Activated naive CD4-positive, alpha-beta T cell treated with anti-CD3 and anti-CD28 coated beads, Interleukin-2, amount 50 U/mL, for 72 hours (primary cell): ENCODE data around the gene CLK4. TPM values are rescaled to one million over a fixed set of nuclear protein-coding genes. Genes with fewer than 3 reads are reported as not detected.

ENCODE experiments used
- ATAC-seq, 2 donors: fragments of 150-1000 bp; cut with Tn5 transposase; 2 replicates each; pipeline ENCODE4 v1.10.0; 2021; ENCODE audit warnings: mild to moderate bottlenecking in 2 of 2, moderate library complexity in 2 of 2
- DNase-seq, 2 donors: peaks; one replicate each; pipeline ENCODE4 v3.0.0; 2021 to 2022; ENCODE audit warnings: low spot score in 2 of 2
- H3K27ac Mint-ChIP-seq, 2 donors: one replicate each; pipeline ENCODE4 v1.8.0; 2022; ENCODE audit warnings: mild to moderate bottlenecking in 2 of 2, mixed read lengths in 2 of 2
- H3K36me3 Mint-ChIP-seq, 2 donors: one replicate each; pipeline ENCODE4 v1.8.0; 2022; ENCODE audit warnings: mixed read lengths in 2 of 2
- H3K9me3 Mint-ChIP-seq, 2 donors: one replicate each; pipeline ENCODE4 v1.8.0; 2022; ENCODE audit warnings: mixed read lengths in 2 of 2
- total RNA-seq, 2 donors: library from RNA; stranded (reverse); gene quantifications; one replicate each; pipeline ENCODE4 v1.2.3, GENCODE V29; 2022

The CLK4 gene
- total RNA-seq, 2 donors from 2014 or later, result 24.4 to 37.8 TPM

DNA sequence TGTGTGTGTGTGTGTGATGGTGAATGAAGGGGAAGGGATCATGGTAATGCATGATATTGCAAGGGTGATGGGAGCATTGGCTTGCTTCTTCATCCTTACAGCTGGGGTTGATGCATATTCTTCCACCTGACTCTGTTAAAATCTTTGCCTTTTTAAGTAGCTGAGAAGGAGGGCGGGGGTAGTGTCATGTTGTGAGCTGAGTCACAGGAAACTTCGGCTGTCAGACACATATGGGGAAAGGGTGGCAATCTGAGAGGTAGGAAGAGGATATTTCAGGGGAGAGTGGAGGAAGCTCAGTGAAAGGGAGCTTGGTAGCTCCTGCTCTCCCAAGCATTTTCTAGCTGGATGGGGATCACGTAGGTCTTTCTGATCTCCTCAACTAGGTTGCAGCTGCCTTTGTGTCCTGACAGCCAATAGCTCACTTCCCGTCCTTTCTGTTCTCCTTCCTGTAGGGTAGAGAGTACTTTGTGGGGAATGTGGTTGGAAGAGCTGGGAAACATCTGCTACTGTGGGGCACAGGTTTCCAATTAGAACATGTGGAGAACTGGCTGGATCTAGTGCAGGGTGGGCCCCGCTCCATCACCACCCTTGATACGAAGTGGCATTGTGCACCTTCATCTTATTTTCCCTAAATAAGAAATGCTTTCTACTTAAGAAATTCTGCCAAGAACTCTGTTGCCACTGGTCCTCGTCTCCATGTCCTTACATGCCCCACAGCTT, 18.1 kb upstream of the CLK4 start:
- H3K9me3 Mint-ChIP-seq, result peaks cover 8 to 11% of the 10 kb centered on the region in 2 donors
- H3K36me3 Mint-ChIP-seq, result peaks cover 0 to 9% of the 10 kb centered on the region in 2 donors
- no peak overlapping the region for H3K27ac Mint-ChIP-seq
- DNase-seq, result no peak
- no peak for ATAC-seq

- DNase-seq, result no peak
- ATAC-seq, result no peak
- Mint-ChIP-seq H3K27ac (no peak overlapping the region), H3K9me3 (no peaks in the 10 kb centered on the region), H3K36me3 (no peaks in the 10 kb centered on the region)
Measured at GRCh38 chr5:178642351-178642909, 15.6 kb upstream of the CLK4 start.

- no peak for DNase-seq
Measured at GRCh38 chr5:178641711-178642110, 14.9 kb upstream of the CLK4 start.

DNA sequence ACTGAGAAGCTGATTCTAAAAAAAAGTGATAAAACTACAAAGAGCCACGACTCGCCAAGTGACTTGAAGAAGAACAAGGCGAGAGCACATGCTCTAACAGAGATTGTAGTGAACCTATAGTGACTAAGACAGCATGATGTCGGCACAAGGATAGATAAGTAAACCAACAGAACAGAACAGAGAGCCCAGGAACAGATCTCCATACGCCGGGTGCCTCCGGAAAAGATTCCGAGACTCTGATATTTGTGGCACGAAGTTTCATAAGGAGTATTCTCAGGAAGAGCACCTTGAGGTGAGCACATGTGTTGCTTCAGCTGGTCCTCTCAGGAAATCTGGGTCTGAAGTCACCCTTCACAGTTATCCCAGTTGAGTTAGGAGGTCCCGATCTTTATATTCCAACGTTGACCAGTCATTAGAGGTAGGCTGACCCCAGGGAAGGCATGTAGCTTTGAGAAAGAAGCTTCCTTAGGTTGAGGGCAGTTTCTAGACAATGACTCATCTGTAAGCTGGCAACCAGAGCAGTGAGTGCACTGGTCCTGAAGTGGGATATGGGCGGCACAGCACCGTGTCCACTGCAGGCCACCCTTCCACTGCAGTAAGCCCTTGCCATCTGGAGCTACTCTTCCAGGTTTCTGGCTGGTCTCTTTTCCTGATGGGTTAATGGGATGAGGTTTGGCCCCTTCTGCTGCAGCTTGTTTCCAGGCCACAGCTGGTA, 13.6 kb upstream of the CLK4 start:
- DNase-seq, result no peak
- no peak for ATAC-seq
- Mint-ChIP-seq H3K27ac (no peak overlapping the region), H3K9me3 (no peaks in the 10 kb centered on the region), H3K36me3 (no peaks in the 10 kb centered on the region)

More at GRCh38 chr5:178641711-178642110, 14.9 kb upstream of the CLK4 start:
- H3K27ac Mint-ChIP-seq, result no peak overlapping the region
- ATAC-seq, result no peak
- H3K36me3 Mint-ChIP-seq, result no peaks in the 10 kb centered on the region
- no peaks in the 10 kb centered on the region for H3K9me3 Mint-ChIP-seq

- Mint-ChIP-seq H3K27ac (no peak overlapping the region), H3K36me3 (no peaks in the 10 kb centered on the region), H3K9me3 (no peaks in the 10 kb centered on the region)
- DNase-seq (no peak), ATAC-seq (no peak)
Measured at GRCh38 chr5:178637356-178638074, 10.7 kb upstream of the CLK4 start.

GRCh38 chr5:178632285-178632684, 5.4 kb upstream of the CLK4 start:
- H3K36me3 Mint-ChIP-seq, result peaks cover 0 to 11% of the 10 kb centered on the region in 2 donors
- no peak for ATAC-seq
- DNase-seq, result no peak
- no peak overlapping the region for H3K27ac Mint-ChIP-seq
- H3K9me3 Mint-ChIP-seq, result no peaks in the 10 kb centered on the region

GRCh38 chr5:178630951-178631350, 4.1 kb upstream of the CLK4 start:
- H3K9me3 Mint-ChIP-seq, result no peaks in the 10 kb centered on the region
- no peak overlapping the region for H3K27ac Mint-ChIP-seq
- no peak for DNase-seq
- ATAC-seq, result no peak
- H3K36me3 Mint-ChIP-seq, result peaks cover 12 to 15% of the 10 kb centered on the region in 2 donors

DNA sequence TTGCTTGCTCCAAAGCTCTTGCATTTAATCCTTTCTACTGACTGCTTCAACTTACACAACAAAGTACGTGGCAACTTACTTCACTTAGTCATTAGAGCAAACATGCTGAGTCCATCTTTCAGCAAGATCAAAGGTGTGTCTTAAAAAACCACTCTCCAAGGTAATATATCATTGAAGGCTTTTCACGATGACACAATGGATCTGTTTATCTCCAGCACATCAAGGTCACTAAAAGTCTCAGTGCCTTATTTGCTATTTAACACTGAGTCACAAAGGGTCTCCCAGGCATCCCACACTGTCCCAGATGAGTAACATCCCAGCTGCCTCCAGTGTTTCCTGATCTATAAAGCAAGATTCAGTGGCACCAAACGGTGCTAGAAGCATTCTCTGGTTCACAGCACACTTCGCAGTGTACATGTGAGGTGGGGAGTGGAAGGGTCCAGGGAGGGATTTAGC, 3.7 kb upstream of the CLK4 start:
- Mint-ChIP-seq H3K27ac (no peak overlapping the region), H3K36me3 (peaks cover 17 to 20% of the 10 kb centered on the region in 2 donors), H3K9me3 (no peaks in the 10 kb centered on the region)
- DNase-seq, result no peak
- ATAC-seq, result no peak

- Mint-ChIP-seq H3K9me3 (no peaks in the 10 kb centered on the region), H3K27ac (peak overlapping the region in 1 of 2 donors; percentile 96), H3K36me3 (peaks cover 26 to 29% of the 10 kb centered on the region in 2 donors)
- DNase-seq (no peak), ATAC-seq (no peak)
Measured at GRCh38 chr5:178627259-178627598, 379 bp upstream of the CLK4 start.

GRCh38 chr5:178625679-178626483, 969 bp downstream of the CLK4 start:
- Mint-ChIP-seq H3K27ac (peak overlapping the region; percentile 73 to 96), H3K9me3 (no peaks in the 10 kb centered on the region), H3K36me3 (peaks cover 26 to 33% of the 10 kb centered on the region in 2 donors)
- peak; percentile 48 to 49 for ATAC-seq
- DNase-seq, result no peak

- H3K9me3 Mint-ChIP-seq, result no peaks in the 10 kb centered on the region
- peak overlapping the region; percentile 73 to 96 for H3K27ac Mint-ChIP-seq
- ATAC-seq, result no peak
- no peak for DNase-seq
- H3K36me3 Mint-ChIP-seq, result peaks cover 31 to 43% of the 10 kb centered on the region in 2 donors
Measured at GRCh38 chr5:178624631-178625546, 2.0 kb downstream of the CLK4 start.

DNA sequence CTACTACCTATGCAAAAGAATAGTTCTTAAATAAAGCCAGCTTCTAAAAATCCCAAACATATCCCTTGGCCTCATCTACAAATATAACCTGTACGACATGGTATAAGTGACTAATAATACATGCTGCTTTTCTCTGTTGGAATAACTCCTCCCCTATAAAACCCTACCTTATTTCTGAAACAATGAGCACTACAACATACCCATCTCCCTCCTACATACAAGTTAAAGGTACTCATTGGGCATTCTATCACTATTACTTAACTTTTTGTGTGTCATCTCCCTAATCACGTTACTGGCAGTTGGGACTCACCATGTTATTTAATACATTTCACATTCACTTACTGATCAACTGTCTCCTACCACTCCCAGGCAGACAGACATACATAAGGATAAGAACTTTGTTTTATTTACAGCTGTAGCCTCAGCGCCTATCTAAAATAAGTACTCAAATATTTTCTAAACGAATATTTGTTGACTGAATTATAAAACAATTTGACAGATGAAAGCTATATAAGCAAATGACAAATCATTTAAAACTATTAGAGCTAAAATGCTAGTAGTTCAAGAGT, 4.1 kb downstream of the CLK4 start:
- ATAC-seq, result no peak

GRCh38 chr5:178619390-178619789, 7.5 kb downstream of the CLK4 start:
- peak overlapping the region in 1 of 2 donors; percentile 7 for H3K27ac Mint-ChIP-seq

More for the DNA sequence above, 4.1 kb downstream of the CLK4 start:
- H3K9me3 Mint-ChIP-seq, result no peaks in the 10 kb centered on the region
- H3K36me3 Mint-ChIP-seq, result peaks cover 38 to 43% of the 10 kb centered on the region in 2 donors
- DNase-seq, result no peak
- H3K27ac Mint-ChIP-seq, result no peak overlapping the region

DNA sequence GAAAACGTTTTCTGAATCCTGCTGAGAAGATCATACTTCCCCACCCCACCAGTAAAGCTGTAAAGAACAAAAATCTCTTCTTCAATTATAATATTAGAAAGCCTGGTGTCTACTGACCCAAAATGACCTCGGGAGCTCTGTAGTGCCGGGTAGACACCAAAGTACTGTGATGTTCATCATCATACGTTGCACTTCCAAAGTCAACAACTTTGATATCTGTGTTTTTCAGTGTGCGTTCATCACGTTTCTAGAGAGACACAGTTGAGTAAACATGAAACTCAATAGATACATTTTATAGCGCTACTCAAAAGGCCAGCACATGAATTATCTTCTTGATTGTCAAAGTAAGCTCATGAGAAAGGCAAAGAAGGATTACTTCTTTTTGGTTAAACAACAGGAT, 14.6 kb downstream of the CLK4 start:
- DNase-seq, result no peak
- ATAC-seq, result no peak
- Mint-ChIP-seq H3K36me3 (peaks cover 25 to 46% of the 10 kb centered on the region in 2 donors), H3K9me3 (no peaks in the 10 kb centered on the region), H3K27ac (peak overlapping the region; percentile 53 to 73)

More at GRCh38 chr5:178619390-178619789, 7.5 kb downstream of the CLK4 start:
- Mint-ChIP-seq H3K36me3 (peaks cover 18 to 39% of the 10 kb centered on the region in 2 donors), H3K9me3 (no peaks in the 10 kb centered on the region)
- no peak for ATAC-seq
- no peak for DNase-seq

GRCh38 chr5:178606269-178606668, 20.6 kb downstream of the CLK4 start:
- peaks cover 8 to 42% of the 10 kb centered on the region in 2 donors for H3K36me3 Mint-ChIP-seq
- H3K9me3 Mint-ChIP-seq, result no peaks in the 10 kb centered on the region
- DNase-seq (no peak), ATAC-seq (no peak)
- no peak overlapping the region for H3K27ac Mint-ChIP-seq
